GM18870 (cell line): ENCODE measurements around the gene DPP8.
A peak's percentile ranks its signal among the peaks of the same experiment; 100 is the strongest.
"Not testable (repeated sequence)": the region's sequence is repeated elsewhere in the genome, so short reads cannot be mapped to it uniquely, and the experiment has no call there.

Experiments used
- ATAC-seq: cut with Tn5 transposase; IDR thresholded peaks from one replicate; pipeline ENCODE4 v1.9.1; 2021; ENCODE audit warnings: moderate library complexity; ENCODE audit not compliant: unreplicated experiment

Gene DPP8

GRCh38 chr15:65516997-65517865, at the start of gene DPP8:
Gene DPP8, minus strand, starts transcription at chr15:65517689. Its CDS starts 5,136 bp downstream, at chr15:65512553.
- peak; percentile 78 for ATAC-seq

GRCh38 chr15:65561934-65562333, 44.4 kb upstream of the DPP8 start:
- ATAC-seq = no peak

GRCh38 chr15:65559941-65560340, 42.5 kb upstream of the DPP8 start:
- no peak for ATAC-seq

GRCh38 chr15:65558997-65559760, 41.7 kb upstream of the DPP8 start:
- no peak for ATAC-seq

- no peak for ATAC-seq
Observed at GRCh38 chr15:65558336-65558735, 40.8 kb upstream of the DPP8 start.

- ATAC-seq = no peak
Observed at GRCh38 chr15:65556622-65557021, 39.1 kb upstream of the DPP8 start.

- ATAC-seq = no peak
Observed at GRCh38 chr15:65553691-65554090, 36.2 kb upstream of the DPP8 start.

GRCh38 chr15:65552851-65553250, 35.4 kb upstream of the DPP8 start:
- ATAC-seq = not testable (repeated sequence)

- no peak for ATAC-seq
Observed at GRCh38 chr15:65551183-65551582, 33.7 kb upstream of the DPP8 start.

- ATAC-seq = no peak
Observed at GRCh38 chr15:65550681-65551098, 33.2 kb upstream of the DPP8 start.

- ATAC-seq = not testable (repeated sequence)
Observed at GRCh38 chr15:65549288-65549687, 31.8 kb upstream of the DPP8 start.

- ATAC-seq = no peak
Observed at GRCh38 chr15:65547841-65548240, 30.4 kb upstream of the DPP8 start.

- no peak for ATAC-seq
Observed at GRCh38 chr15:65541231-65541820, 23.8 kb upstream of the DPP8 start.

- no peak for ATAC-seq
Observed at GRCh38 chr15:65540314-65540713, 22.8 kb upstream of the DPP8 start.

GRCh38 chr15:65535192-65535591, 17.7 kb upstream of the DPP8 start:
- ATAC-seq = no peak

- ATAC-seq = no peak
Observed at GRCh38 chr15:65533057-65533756, 15.7 kb upstream of the DPP8 start.

GRCh38 chr15:65532738-65533051, 15.2 kb upstream of the DPP8 start:
- ATAC-seq = no peak

- peak; percentile 51 for ATAC-seq
Observed at GRCh38 chr15:65530318-65531111, 13.0 kb upstream of the DPP8 start, which contains the start of gene HACD3. Gene HACD3, plus strand, starts transcription at chr15:65530463. Its CDS starts 169 bp downstream, at chr15:65530632.

- peak; percentile 17 for ATAC-seq
Observed at GRCh38 chr15:65529762-65530317, 12.4 kb upstream of the DPP8 start.
